T-helper 17 cell (primary cell): ENCODE measurements around the gene DRAXIN. TPM values are rescaled to one million over a fixed set of nuclear protein-coding genes. Genes with fewer than 3 reads are reported as not detected.
A peak's percentile ranks its signal among the peaks of the same experiment; 100 is the strongest.

Experiments
- ATAC-seq: fragments of 150-1000 bp; cut with Tn5 transposase; 2 replicates; pipeline ENCODE4 v1.10.0; 2021; ENCODE audit warnings: mild to moderate bottlenecking, moderate library complexity
- DNase-seq, 3 donors: peaks; one replicate each; pipeline versions ENCODE4 v3.0.0 to v3.0.0-alpha.2; 2020 to 2021
- H3K9me3 ChIP-seq: one replicate; pipeline ENCODE4 v1.7.0; 2013; ENCODE audit warnings: low read length, mild to moderate bottlenecking; ENCODE audit not compliant: control insufficient read depth, poor library complexity, severe bottlenecking
- H3K27ac Mint-ChIP-seq: one replicate; pipeline ENCODE4 v1.8.0; 2022; ENCODE audit warnings: mild to moderate bottlenecking, moderate library complexity, mixed read lengths
- H3K27me3 Mint-ChIP-seq: one replicate; pipeline ENCODE4 v1.8.0; 2022; ENCODE audit warnings: mixed read lengths
- H3K36me3 Mint-ChIP-seq: one replicate; pipeline ENCODE4 v1.8.0; 2022; ENCODE audit warnings: low read depth, mixed read lengths
- H3K4me1 Mint-ChIP-seq: one replicate; pipeline ENCODE4 v1.8.0; 2022; ENCODE audit warnings: mild to moderate bottlenecking, mixed read lengths
- H3K4me3 Mint-ChIP-seq: one replicate; pipeline ENCODE4 v1.8.0; 2022; ENCODE audit warnings: mild to moderate bottlenecking, moderate library complexity, mixed read lengths
- total RNA-seq, 4 donors: library from RNA in 2 of 4; stranded (reverse) in 2 of 4; gene quantifications; one replicate each; pipeline ENCODE4 v1.2.3 and lab custom pipeline; 2022 to 2026

The DRAXIN gene
- total RNA-seq, 2 donors from 2014 or later: 0.17 TPM; not detected in 1

DNA sequence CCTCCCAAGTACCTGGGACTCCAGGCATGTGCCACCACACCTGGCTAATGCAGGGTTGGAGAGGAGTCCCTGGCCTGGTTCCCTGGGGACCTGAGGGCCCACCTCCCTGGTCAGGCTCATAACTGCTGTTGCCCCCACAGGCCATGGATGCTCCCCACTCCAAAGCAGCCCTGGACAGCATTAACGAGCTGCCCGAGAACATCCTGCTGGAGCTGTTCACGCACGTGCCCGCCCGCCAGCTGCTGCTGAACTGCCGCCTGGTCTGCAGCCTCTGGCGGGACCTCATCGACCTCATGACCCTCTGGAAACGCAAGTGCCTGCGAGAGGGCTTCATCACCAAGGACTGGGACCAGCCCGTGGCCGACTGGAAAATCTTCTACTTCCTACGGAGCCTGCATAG is 23.0 kb upstream of the DRAXIN start:
- ATAC-seq (no peak), DNase-seq (no peak)
- Mint-ChIP-seq H3K4me1 (peaks cover 2% of the 10 kb centered on the region), H3K4me3 (no peak overlapping the region), H3K36me3 (no peaks in the 10 kb centered on the region), H3K27ac (no peak overlapping the region), H3K27me3 (no peaks in the 10 kb centered on the region)
- H3K9me3 ChIP-seq: no peaks in the 10 kb centered on the region

DNA sequence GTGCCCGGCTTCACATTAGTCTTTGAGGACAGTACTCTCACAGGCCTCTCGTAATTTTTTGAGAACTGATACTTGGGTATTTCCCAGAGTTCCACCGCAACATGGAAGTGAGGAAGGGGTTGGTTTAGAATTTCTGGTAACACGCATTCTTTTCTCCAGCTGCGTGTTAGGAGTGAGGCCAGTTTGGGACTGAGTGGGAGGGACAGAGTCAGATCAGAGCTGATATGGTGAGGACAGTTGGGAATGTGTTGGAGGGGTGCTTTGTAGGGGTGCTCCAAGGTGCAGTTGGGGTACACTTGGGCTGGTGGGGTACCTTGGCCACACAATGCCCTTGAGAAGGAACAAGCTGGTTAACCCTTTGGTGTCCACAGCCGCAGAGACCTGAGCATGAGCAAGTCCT is 20.8 kb upstream of the DRAXIN start:
- no peaks in the 10 kb centered on the region for H3K27me3 Mint-ChIP-seq
- H3K27ac Mint-ChIP-seq: no peak overlapping the region
- no peak overlapping the region for H3K4me3 Mint-ChIP-seq
- ATAC-seq (no peak), DNase-seq (no peak)
- peaks cover 2% of the 10 kb centered on the region for H3K4me1 Mint-ChIP-seq
- no peaks in the 10 kb centered on the region for H3K36me3 Mint-ChIP-seq
- H3K9me3 ChIP-seq: no peaks in the 10 kb centered on the region

GRCh38 chr1:11671205-11671543 is 20.3 kb upstream of the DRAXIN start:
- Mint-ChIP-seq H3K4me3 (no peak overlapping the region), H3K4me1 (peaks cover 2% of the 10 kb centered on the region), H3K36me3 (no peaks in the 10 kb centered on the region), H3K27me3 (no peaks in the 10 kb centered on the region), H3K27ac (no peak overlapping the region)
- H3K9me3 ChIP-seq: no peaks in the 10 kb centered on the region
- DNase-seq: no peak
- no peak for ATAC-seq

DNA sequence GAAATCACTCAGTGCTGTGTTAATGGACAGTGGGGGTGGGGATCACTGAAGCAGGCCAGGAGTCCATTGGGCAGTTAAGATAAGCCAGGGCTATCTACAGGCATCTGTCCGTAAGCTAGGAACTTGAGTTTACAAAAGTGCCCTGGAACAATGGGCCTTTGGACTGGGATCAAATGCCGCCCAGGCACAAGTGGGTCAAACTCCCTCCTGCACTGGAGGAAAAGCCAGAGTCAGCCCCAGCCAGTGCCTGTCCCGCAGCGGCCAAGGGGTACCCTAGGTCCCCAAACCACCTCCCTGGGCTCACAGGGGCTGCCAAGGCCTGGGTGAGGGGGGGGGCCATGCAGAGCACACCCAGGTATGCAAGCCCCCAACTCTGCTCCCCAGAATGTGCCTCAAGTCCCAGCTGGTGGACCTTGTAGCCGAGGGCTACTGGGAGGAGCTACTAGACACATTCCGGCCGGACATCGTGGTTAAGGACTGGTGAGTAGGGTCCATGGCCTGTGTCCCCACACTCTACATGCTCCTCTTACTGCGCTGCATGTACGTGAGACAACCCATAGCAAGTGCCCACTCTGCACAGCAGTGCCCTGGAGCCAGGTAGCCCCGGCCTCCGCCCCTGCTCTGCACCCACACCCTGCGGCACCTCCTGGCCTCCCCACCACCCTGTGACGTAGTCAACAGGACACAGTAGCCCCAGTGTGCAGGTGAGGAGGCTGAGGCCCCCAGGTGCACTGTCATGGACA is 19.8 kb upstream of the DRAXIN start:
- ATAC-seq (no peak), DNase-seq (no peak)
- Mint-ChIP-seq H3K36me3 (no peaks in the 10 kb centered on the region), H3K4me3 (no peak overlapping the region), H3K4me1 (peaks cover 2% of the 10 kb centered on the region), H3K27me3 (no peaks in the 10 kb centered on the region), H3K27ac (no peak overlapping the region)
- H3K9me3 ChIP-seq: no peaks in the 10 kb centered on the region

- H3K36me3 Mint-ChIP-seq: no peaks in the 10 kb centered on the region
These were observed 18.3 kb upstream of the DRAXIN start for GRCh38 chr1:11673089-11673769.

GRCh38 chr1:11674488-11674887 is 17.0 kb upstream of the DRAXIN start:
- Mint-ChIP-seq H3K4me3 (no peak overlapping the region), H3K27me3 (no peaks in the 10 kb centered on the region), H3K36me3 (no peaks in the 10 kb centered on the region), H3K27ac (no peak overlapping the region), H3K4me1 (peaks cover 11% of the 10 kb centered on the region)
- ATAC-seq: no peak
- H3K9me3 ChIP-seq: no peaks in the 10 kb centered on the region
- DNase-seq: no peak

More at GRCh38 chr1:11673089-11673769, 18.3 kb upstream of the DRAXIN start:
- no peaks in the 10 kb centered on the region for H3K9me3 ChIP-seq
- H3K4me1 Mint-ChIP-seq: peaks cover 4% of the 10 kb centered on the region
- ATAC-seq: no peak
- no peaks in the 10 kb centered on the region for H3K27me3 Mint-ChIP-seq
- no peak for DNase-seq
- no peak overlapping the region for H3K27ac Mint-ChIP-seq
- no peak overlapping the region for H3K4me3 Mint-ChIP-seq

GRCh38 chr1:11675325-11675724 is 16.2 kb upstream of the DRAXIN start:
- no peak overlapping the region for H3K4me3 Mint-ChIP-seq
- H3K36me3 Mint-ChIP-seq: no peaks in the 10 kb centered on the region
- ATAC-seq (no peak), DNase-seq (no peak)
- H3K27ac Mint-ChIP-seq: no peak overlapping the region
- no peaks in the 10 kb centered on the region for H3K27me3 Mint-ChIP-seq
- peaks cover 14% of the 10 kb centered on the region for H3K4me1 Mint-ChIP-seq
- no peaks in the 10 kb centered on the region for H3K9me3 ChIP-seq

DNA sequence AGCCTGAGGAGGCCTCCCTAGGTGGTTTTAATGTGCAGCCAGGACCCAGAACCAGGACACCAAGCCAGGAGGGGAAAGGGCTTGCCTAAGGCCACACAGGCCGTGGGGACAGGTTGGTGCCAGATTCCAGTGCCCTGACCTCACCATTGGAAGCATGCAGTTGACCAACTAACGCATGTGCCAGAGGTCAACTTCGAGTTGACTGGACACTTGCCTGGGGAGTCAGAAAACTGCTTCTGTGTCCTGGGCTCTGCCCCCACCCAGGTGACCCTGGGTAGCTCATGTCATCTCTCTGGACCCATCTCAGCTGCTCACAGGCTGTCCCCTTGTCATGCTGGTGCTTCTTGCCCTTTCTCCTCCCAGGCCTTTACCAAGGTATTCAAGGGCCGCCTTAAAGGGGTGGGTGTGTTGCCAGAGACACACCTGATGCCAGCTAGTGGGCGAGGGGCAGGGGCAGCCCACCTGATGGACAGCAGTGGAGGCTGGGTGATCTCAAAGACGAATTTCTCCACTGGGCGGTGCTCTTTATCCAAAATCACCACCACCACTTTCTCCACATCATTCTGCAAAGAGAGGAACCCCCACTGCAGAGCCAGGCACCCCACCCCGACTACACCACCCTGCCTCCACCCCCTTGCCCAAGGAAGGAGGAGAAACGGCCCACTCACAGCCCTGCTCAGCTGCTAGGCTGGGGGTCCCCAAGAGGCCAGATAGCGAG is 15.0 kb upstream of the DRAXIN start:
- no peaks in the 10 kb centered on the region for H3K9me3 ChIP-seq
- no peak overlapping the region for H3K4me3 Mint-ChIP-seq
- DNase-seq (no peak), ATAC-seq (no peak)
- peaks cover 13% of the 10 kb centered on the region for H3K4me1 Mint-ChIP-seq
- H3K27ac Mint-ChIP-seq: no peak overlapping the region
- no peaks in the 10 kb centered on the region for H3K36me3 Mint-ChIP-seq
- H3K27me3 Mint-ChIP-seq: no peaks in the 10 kb centered on the region

- peaks cover 18% of the 10 kb centered on the region for H3K4me1 Mint-ChIP-seq
- DNase-seq (no peak), ATAC-seq (no peak)
- H3K27ac Mint-ChIP-seq: no peak overlapping the region
- H3K36me3 Mint-ChIP-seq: no peaks in the 10 kb centered on the region
- no peaks in the 10 kb centered on the region for H3K9me3 ChIP-seq
- H3K4me3 Mint-ChIP-seq: no peak overlapping the region
- H3K27me3 Mint-ChIP-seq: no peaks in the 10 kb centered on the region
These were observed 13.1 kb upstream of the DRAXIN start for GRCh38 chr1:11678442-11678841.

GRCh38 chr1:11680270-11681070 is 11.0 kb upstream of the DRAXIN start:
- Mint-ChIP-seq H3K27me3 (no peaks in the 10 kb centered on the region), H3K4me1 (peaks cover 18% of the 10 kb centered on the region), H3K27ac (peak overlapping the region; percentile 34), H3K36me3 (no peaks in the 10 kb centered on the region), H3K4me3 (peak overlapping the region; percentile 93)
- ATAC-seq (peak; percentile 4), DNase-seq (no peak)
- no peaks in the 10 kb centered on the region for H3K9me3 ChIP-seq

- DNase-seq (peak; percentile 84 to 96 (median 90)), ATAC-seq (peak; percentile 95)
- no peaks in the 10 kb centered on the region for H3K9me3 ChIP-seq
- H3K27me3 Mint-ChIP-seq: no peaks in the 10 kb centered on the region
- peak within 1 kb of the TSS; percentile 93 for H3K4me3 Mint-ChIP-seq
- peak within 1 kb of the TSS; percentile 86 for H3K27ac Mint-ChIP-seq
- peaks cover 18% of the 10 kb centered on the region for H3K4me1 Mint-ChIP-seq
- peaks cover 2% of the 10 kb centered on the region for H3K36me3 Mint-ChIP-seq
These were observed 10.3 kb upstream of the DRAXIN start, which contains the start of gene MAD2L2 for GRCh38 chr1:11681071-11681771. Gene MAD2L2 (minus strand): TSS chr1:11681148. CDS start chr1:11680601, 547 bp downstream.

DNA sequence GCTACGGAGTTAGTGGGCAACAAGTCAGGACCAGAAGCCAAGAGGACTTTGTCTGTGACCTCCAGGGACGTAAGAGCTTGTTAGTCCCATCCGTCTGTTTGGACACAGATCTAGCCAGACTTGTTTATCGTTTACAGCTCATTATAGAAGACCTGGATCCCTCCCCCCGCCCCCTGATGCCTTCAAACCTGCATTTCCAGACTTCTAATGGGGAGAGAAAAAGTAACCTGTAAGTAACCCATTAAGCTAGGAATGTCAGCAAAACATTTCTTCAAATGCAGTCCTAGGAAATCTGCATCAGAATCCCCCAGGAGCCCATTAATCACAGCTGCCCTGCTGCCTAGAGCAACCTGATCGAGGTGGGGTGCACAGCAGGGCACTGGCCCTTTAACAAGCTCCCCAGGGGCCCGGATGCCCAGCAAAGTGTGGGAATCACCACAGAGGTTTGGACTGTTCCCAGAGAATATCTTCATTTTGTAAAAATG is 9.2 kb upstream of the DRAXIN start:
- DNase-seq: no peak
- no peaks in the 10 kb centered on the region for H3K27me3 Mint-ChIP-seq
- no peak overlapping the region for H3K27ac Mint-ChIP-seq
- H3K9me3 ChIP-seq: no peaks in the 10 kb centered on the region
- ATAC-seq: no peak
- peak overlapping the region; percentile 93 for H3K4me3 Mint-ChIP-seq
- H3K4me1 Mint-ChIP-seq: peaks cover 18% of the 10 kb centered on the region
- H3K36me3 Mint-ChIP-seq: peaks cover 2% of the 10 kb centered on the region
